Transverse colon (tissue), 4 donors: ENCODE measurements around the gene CPXM1. TPM values are rescaled to one million over a fixed set of nuclear protein-coding genes. Genes with fewer than 3 reads are reported as not detected.

Experiments used
- DNase-seq: peaks from one replicate; pipeline ENCODE4 v3.0.0-alpha.2; 2019
- H3K27ac ChIP-seq, 4 donors: fragments of 200-600 bp; sonication (generic); 2 replicates each; pipeline ENCODE4 v1.5.1; 2016 to 2018; ENCODE audit warnings: inconsistent platforms in 4 of 4
- H3K27me3 ChIP-seq: fragments of 200-600 bp; sonication (generic); 2 replicates; pipeline ENCODE4 v1.5.1; 2017; ENCODE audit warnings: inconsistent platforms
- H3K36me3 ChIP-seq, 4 donors: fragments of 200-600 bp; sonication (generic); 2 replicates each; pipeline ENCODE4 v1.5.1; 2017 to 2019; ENCODE audit warnings: inconsistent platforms in 4 of 4
- H3K4me1 ChIP-seq, 4 donors: fragments of 200-600 bp; sonication (generic); 2 replicates each; pipeline ENCODE4 v1.5.1; 2017 to 2020; ENCODE audit warnings: inconsistent platforms in 4 of 4
- H3K4me3 ChIP-seq, 4 donors: fragments of 200-600 bp; sonication (generic); 1 replicate in 1 of 4; 2 replicates in 3 of 4; pipeline versions ENCODE4 v1.5.1 to v1.6.1; 2017 to 2019; ENCODE audit warnings: inconsistent platforms in 4 of 4
- H3K9me3 ChIP-seq, 2 donors: fragments of 200-600 bp; sonication (generic); 2 replicates each; pipeline ENCODE4 v1.5.1; 2017 to 2019; ENCODE audit warnings: inconsistent platforms in 2 of 2
- CTCF ChIP-seq, 5 experiments: fragments of 200-600 bp in 3 of 5; fragments of 450-650 bp in 2 of 5; sonication (generic) in 3 of 5; IDR thresholded peaks; 1 replicate in 2 of 5; 2 replicates in 3 of 5; pipeline ENCODE4 v1.5.1; 2016 to 2017; ENCODE audit warnings: antibody characterized with exemption in 5 of 5, inconsistent platforms in 3 of 5, mild to moderate bottlenecking in 2 of 5, moderate library complexity in 1 of 5
- EP300 ChIP-seq: sonication (generic); formaldehyde crosslinking; IDR thresholded peaks from one replicate; pipeline ENCODE4 v1.6.1; 2017; ENCODE audit warnings: antibody characterized with exemption, low read depth
- POLR2A ChIP-seq: fragments of 450-650 bp; IDR thresholded peaks from one replicate; pipeline ENCODE4 v1.6.1; 2016; ENCODE audit warnings: antibody characterized with exemption, mild to moderate bottlenecking, moderate library complexity
- POLR2AphosphoS5 ChIP-seq, 3 donors: sonication (generic); formaldehyde crosslinking; IDR thresholded peaks; one replicate each; pipeline ENCODE4 v1.6.1; 2016; ENCODE audit warnings: antibody characterized with exemption in 3 of 3
- WGBS, 2 donors: methylation state at CpG; one replicate each; pipeline ENCODE4 v1.1.5; 2018; ENCODE audit warnings: low coverage in 1 of 2; 5-methylcytosine and 5-hydroxymethylcytosine counted together
- in situ Hi-C, 4 donors: fragments of 200-750 bp; cut with MboI; loops; one replicate each; pipeline versions ENCODE4 v1.15.0 to v1.15.1; 2017; ENCODE audit warnings: low sequenced_read_pairs in 3 of 4, low pct_ligation_motif_present in 1 of 4, low pct_unique_long_range_greater_than_20kb in 1 of 4
- intact Hi-C: fragments of 100-400 bp; cut with DNase I; formaldehyde crosslinking; loops from one replicate; pipeline ENCODE4 v1.15.1; 2023; ENCODE audit warnings: low total_unique reads
- total RNA-seq, 4 donors: library from RNA; depleted of rRNA; stranded (reverse); fragments of >200 nt; gene quantifications; one replicate each; pipeline ENCODE4 v1.1.0, GENCODE V29; 2016

Gene CPXM1
- total RNA-seq, 4 donors from 2014 or later = 0.80 to 2.6 (median 1.0) TPM

GRCh38 chr20:2816030-2816582, 15.7 kb upstream of the CPXM1 start, which contains the start of gene TMEM239:
Gene TMEM239 (plus strand): TSS chr20:2816364. CDS start chr20:2816555, 191 bp downstream.
- Histone ChIP-seq H3K27me3 (peaks cover 48% of the 10 kb centered on the region), H3K9me3 (peaks cover 0 to 11% of the 10 kb centered on the region in 2 donors), H3K4me1 (peaks cover 0 to 7% (median 2%) of the 10 kb centered on the region in 4 donors), H3K36me3 (no peaks in the 10 kb centered on the region), H3K27ac (no peak within 1 kb of the TSS), H3K4me3 (no peak within 1 kb of the TSS)
- TF ChIP-seq CTCF (IDR thresholded peaks at IDR 0.05) = no peak
- TF ChIP-seq POLR2A = no peak
- TF ChIP-seq EP300 = no peak
- no peak for TF ChIP-seq POLR2AphosphoS5 (IDR thresholded peaks at IDR 0.05)
- DNase-seq = no peak
- in situ Hi-C loops (no loop called here), intact Hi-C loops (no loop called here)
- 69% methylated on average over 10 of the region's 10 CpGs; no CpG with 5 or more reads in 1 of the 2 donors for WGBS, 2 donors

GRCh38 chr20:2815242-2815900, 14.9 kb upstream of the CPXM1 start:
- Histone ChIP-seq H3K27ac (no peak overlapping the region), H3K4me3 (no peak overlapping the region), H3K9me3 (peaks cover 0 to 11% of the 10 kb centered on the region in 2 donors), H3K4me1 (no peaks in the 10 kb centered on the region), H3K27me3 (peaks cover 41% of the 10 kb centered on the region), H3K36me3 (no peaks in the 10 kb centered on the region)
- in situ Hi-C loops (no loop called here), intact Hi-C loops (no loop called here)
- WGBS, 2 donors = 94% methylated on average over 8 of the region's 8 CpGs; no CpG with 5 or more reads in 1 of the 2 donors
- DNase-seq = no peak
- no peak for TF ChIP-seq EP300
- no peak for TF ChIP-seq CTCF (IDR thresholded peaks at IDR 0.05)
- TF ChIP-seq POLR2A = no peak
- no peak for TF ChIP-seq POLR2AphosphoS5 (IDR thresholded peaks at IDR 0.05)

- WGBS, 2 donors = 30% methylated on average over 5 of the region's 5 CpGs; no CpG with 5 or more reads in 1 of the 2 donors
- DNase-seq = peak; percentile 27
- in situ Hi-C loops (no loop called here), intact Hi-C loops (no loop called here)
- TF ChIP-seq EP300 (no peak), POLR2A (no peak), POLR2AphosphoS5 (IDR thresholded peaks at IDR 0.05) (no peak), CTCF (IDR thresholded peaks at IDR 0.05) (no peak)
- Histone ChIP-seq H3K27ac (no peak within 1 kb of the TSS), H3K9me3 (peaks cover 0 to 11% of the 10 kb centered on the region in 2 donors), H3K4me3 (no peak within 1 kb of the TSS), H3K36me3 (no peaks in the 10 kb centered on the region), H3K4me1 (no peaks in the 10 kb centered on the region), H3K27me3 (peaks cover 34% of the 10 kb centered on the region)
Measured at GRCh38 chr20:2814587-2815051, 14.2 kb upstream of the CPXM1 start, which contains the start of gene C20orf141. Gene C20orf141 (plus strand): TSS chr20:2814987. CDS start chr20:2815185, 198 bp downstream.

- no peak for TF ChIP-seq POLR2A
- no peak overlapping the region for H3K4me3 ChIP-seq
- 89 to 100% methylated on average over 1 of the region's 1 CpG for WGBS, 2 donors
- H3K9me3 ChIP-seq = peaks cover 0 to 11% of the 10 kb centered on the region in 2 donors
- DNase-seq = no peak
- H3K4me1 ChIP-seq = no peaks in the 10 kb centered on the region
- intact Hi-C loops = no loop called here
- H3K27ac ChIP-seq = no peak overlapping the region
- in situ Hi-C loops = no loop called here
- H3K36me3 ChIP-seq = no peaks in the 10 kb centered on the region
- peaks cover 32% of the 10 kb centered on the region for H3K27me3 ChIP-seq
Measured at GRCh38 chr20:2814076-2814475, 13.6 kb upstream of the CPXM1 start.
